IPS-18a (cell line): ENCODE measurements around the gene CDH20.

ENCODE experiments used
- H3K27ac ChIP-seq: one replicate; pipeline ENCODE4 v1.5.1; 2013; ENCODE audit warnings: low read length
- H3K27me3 ChIP-seq: one replicate; pipeline ENCODE4 v1.6.1; 2013; ENCODE audit warnings: mild to moderate bottlenecking, low read length; ENCODE audit not compliant: control insufficient read depth, insufficient read depth
- H3K36me3 ChIP-seq: one replicate; pipeline ENCODE4 v1.6.1; 2013; ENCODE audit warnings: low read depth, low read length; ENCODE audit not compliant: control insufficient read depth
- H3K4me1 ChIP-seq: one replicate; pipeline ENCODE4 v1.6.1; 2013; ENCODE audit warnings: low read depth, low read length; ENCODE audit not compliant: control insufficient read depth
- H3K4me3 ChIP-seq: one replicate; pipeline ENCODE4 v1.5.1; 2013; ENCODE audit warnings: low read length
- H3K9ac ChIP-seq: one replicate; pipeline ENCODE4 v1.6.1; 2013; ENCODE audit warnings: mild to moderate bottlenecking, low read length, moderate library complexity
- H3K9me3 ChIP-seq: one replicate; pipeline ENCODE4 v1.6.1; 2013; ENCODE audit warnings: low read depth, low read length; ENCODE audit not compliant: control insufficient read depth

CDH20 gene

GRCh38 chr18:61432590-61432989, 99.4 kb downstream of the CDH20 start:
- no peak overlapping the region for H3K4me3 ChIP-seq
- H3K27ac ChIP-seq: no peak overlapping the region
- H3K9ac ChIP-seq: no peak overlapping the region
- no peaks in the 10 kb centered on the region for H3K27me3 ChIP-seq
- no peaks in the 10 kb centered on the region for H3K36me3 ChIP-seq
- no peaks in the 10 kb centered on the region for H3K9me3 ChIP-seq
- no peaks in the 10 kb centered on the region for H3K4me1 ChIP-seq

- Histone ChIP-seq H3K27me3 (no peaks in the 10 kb centered on the region), H3K27ac (no peak overlapping the region), H3K36me3 (no peaks in the 10 kb centered on the region), H3K4me3 (no peak overlapping the region), H3K9me3 (no peaks in the 10 kb centered on the region), H3K9ac (no peak overlapping the region), H3K4me1 (no peaks in the 10 kb centered on the region)
These were observed 101.9 kb downstream of the CDH20 start for GRCh38 chr18:61435064-61435652.

- H3K9ac ChIP-seq: no peak overlapping the region
- no peak overlapping the region for H3K4me3 ChIP-seq
- no peaks in the 10 kb centered on the region for H3K9me3 ChIP-seq
- H3K4me1 ChIP-seq: no peaks in the 10 kb centered on the region
- no peak overlapping the region for H3K27ac ChIP-seq
- no peaks in the 10 kb centered on the region for H3K36me3 ChIP-seq
- H3K27me3 ChIP-seq: no peaks in the 10 kb centered on the region
These were observed 110.0 kb downstream of the CDH20 start for GRCh38 chr18:61443081-61443725.

GRCh38 chr18:61448316-61448715, 115.1 kb downstream of the CDH20 start:
- Histone ChIP-seq H3K4me1 (no peaks in the 10 kb centered on the region), H3K9me3 (no peaks in the 10 kb centered on the region), H3K27ac (no peak overlapping the region), H3K9ac (no peak overlapping the region), H3K36me3 (no peaks in the 10 kb centered on the region), H3K4me3 (no peak overlapping the region), H3K27me3 (no peaks in the 10 kb centered on the region)

- H3K27ac ChIP-seq: no peak overlapping the region
- H3K4me3 ChIP-seq: no peak overlapping the region
- H3K27me3 ChIP-seq: no peaks in the 10 kb centered on the region
- H3K36me3 ChIP-seq: no peaks in the 10 kb centered on the region
- no peaks in the 10 kb centered on the region for H3K9me3 ChIP-seq
- H3K9ac ChIP-seq: no peak overlapping the region
- H3K4me1 ChIP-seq: no peaks in the 10 kb centered on the region
These were observed 126.8 kb downstream of the CDH20 start for GRCh38 chr18:61459896-61460648.

- Histone ChIP-seq H3K4me3 (no peak overlapping the region), H3K4me1 (no peaks in the 10 kb centered on the region), H3K36me3 (no peaks in the 10 kb centered on the region), H3K9me3 (no peaks in the 10 kb centered on the region), H3K9ac (no peak overlapping the region), H3K27me3 (no peaks in the 10 kb centered on the region), H3K27ac (no peak overlapping the region)
These were observed 131.4 kb downstream of the CDH20 start for GRCh38 chr18:61464551-61465142.

- H3K27ac ChIP-seq: no peak overlapping the region
- no peaks in the 10 kb centered on the region for H3K36me3 ChIP-seq
- H3K27me3 ChIP-seq: no peaks in the 10 kb centered on the region
- no peaks in the 10 kb centered on the region for H3K9me3 ChIP-seq
- peaks cover 1% of the 10 kb centered on the region for H3K4me1 ChIP-seq
- H3K4me3 ChIP-seq: no peak overlapping the region
- H3K9ac ChIP-seq: no peak overlapping the region
These were observed 133.5 kb downstream of the CDH20 start for GRCh38 chr18:61466736-61467135.

GRCh38 chr18:61470031-61470674, 136.9 kb downstream of the CDH20 start:
- Histone ChIP-seq H3K36me3 (no peaks in the 10 kb centered on the region), H3K4me1 (peaks cover 8% of the 10 kb centered on the region), H3K27me3 (no peaks in the 10 kb centered on the region), H3K4me3 (no peak overlapping the region), H3K9ac (no peak overlapping the region), H3K27ac (no peak overlapping the region), H3K9me3 (no peaks in the 10 kb centered on the region)

GRCh38 chr18:61471541-61471940, 138.3 kb downstream of the CDH20 start:
- H3K27me3 ChIP-seq: no peaks in the 10 kb centered on the region
- H3K27ac ChIP-seq: no peak overlapping the region
- peaks cover 8% of the 10 kb centered on the region for H3K4me1 ChIP-seq
- no peak overlapping the region for H3K9ac ChIP-seq
- no peaks in the 10 kb centered on the region for H3K9me3 ChIP-seq
- H3K36me3 ChIP-seq: no peaks in the 10 kb centered on the region
- no peak overlapping the region for H3K4me3 ChIP-seq

- no peaks in the 10 kb centered on the region for H3K27me3 ChIP-seq
- H3K27ac ChIP-seq: no peak overlapping the region
- no peaks in the 10 kb centered on the region for H3K36me3 ChIP-seq
- no peaks in the 10 kb centered on the region for H3K9me3 ChIP-seq
- no peak overlapping the region for H3K9ac ChIP-seq
- H3K4me3 ChIP-seq: no peak overlapping the region
- H3K4me1 ChIP-seq: peaks cover 8% of the 10 kb centered on the region
These were observed 138.7 kb downstream of the CDH20 start for GRCh38 chr18:61471942-61472341.

- no peak overlapping the region for H3K4me3 ChIP-seq
- H3K36me3 ChIP-seq: no peaks in the 10 kb centered on the region
- no peaks in the 10 kb centered on the region for H3K9me3 ChIP-seq
- H3K9ac ChIP-seq: no peak overlapping the region
- no peaks in the 10 kb centered on the region for H3K27me3 ChIP-seq
- H3K27ac ChIP-seq: no peak overlapping the region
- H3K4me1 ChIP-seq: peaks cover 8% of the 10 kb centered on the region
These were observed 141.1 kb downstream of the CDH20 start for GRCh38 chr18:61474341-61474740.
